H1 (cell line): ENCODE results near the gene ARNT2. TPM values are rescaled to one million over a fixed set of nuclear protein-coding genes. Genes with fewer than 3 reads are reported as not detected.

Experiments
- ASH2L ChIP-seq: fragments of 200-600, 300-600 bp; sonication (generic); IDR thresholded peaks from one replicate; pipeline ENCODE4 v1.7.1; 2017; ENCODE audit warnings: low read length
- HDAC2 ChIP-seq, 2 experiments: fragments of 300-600 bp in 1 of 2; sonication (generic) in 1 of 2; IDR thresholded peaks; 2 replicates each; pipeline ENCODE4 v1.6.1; 2011 to 2012; ENCODE audit warnings: low read depth in 2 of 2, low read length in 2 of 2, mild to moderate bottlenecking in 2 of 2, moderate library complexity in 2 of 2, borderline replicate concordance in 1 of 2, inconsistent platforms in 1 of 2
- polyA plus RNA-seq, 7 experiments: library from polyadenylated mRNA; depleted of rRNA in 3 of 7; stranded (reverse) in 5 of 7; unstranded in 2 of 7; fragments of >200 nt in 5 of 7; fragments of 200-250 nt in 2 of 7; gene quantifications; 1 replicate in 5 of 7; 2 replicates in 1 of 7; 4 replicates in 1 of 7; pipeline versions ENCODE4 v1.2.1 to v1.2.3, GENCODE V29; 2011 to 2013; ENCODE audit warnings: missing spikeins in 2 of 7, mixed read lengths in 2 of 7
- total RNA-seq: library from RNA; stranded (reverse); fragmentation: NEBNext Ultra II Directional; extraction: Animal tissue kit (Norgen Biotek cat#: 25700); gene quantifications from 2 replicates; pipeline ENCODE4 v1.2.1, GENCODE V29; 2021

The ARNT2 gene
- total and polyA plus RNA-seq, 2 of the 8 experiments (the other 6 are each of a cell fraction or from before 2014, with no cell fraction given), result 9.5 to 14.6 TPM

- TF ChIP-seq HDAC2 (IDR thresholded peaks at IDR 0.05; ENCODE audit: borderline replicate concordance in 1 of 2, low read depth in 2 of 2, low read length in 2 of 2) (no peak), ASH2L (no peak)
These were observed 32.5 kb downstream of the ARNT2 start (continued) for GRCh38 chr15:80436511-80437307.
